Adrenal gland (tissue), 12 donors: ENCODE data around the gene RBFOX1. TPM values are rescaled to one million over a fixed set of nuclear protein-coding genes. Genes with fewer than 3 reads are reported as not detected.

Source experiments
- DNase-seq, 7 donors: peaks; one replicate each; pipeline ENCODE4 v3.0.0-alpha.2; 2019 to 2020
- H3K27ac ChIP-seq, 5 donors: fragments of 200-600 bp; sonication (generic) in 4 of 5; 1 replicate in 3 of 5; 2 replicates in 2 of 5; pipeline versions ENCODE4 v1.5.1 to v1.8.0; 2016 to 2020; ENCODE audit warnings: mild to moderate bottlenecking in 1 of 5
- H3K27me3 ChIP-seq: fragments of 200-600 bp; 2 replicates; pipeline ENCODE4 v1.8.0; 2021
- H3K36me3 ChIP-seq, 2 donors: fragments of 200-600 bp; replicated peaks in 1 of 2; 1 replicate in 1 of 2; 2 replicates in 1 of 2; pipeline versions ENCODE4 v1.5.1 to v1.8.0; 2018 to 2022
- H3K4me1 ChIP-seq, 2 donors: fragments of 200-600 bp; replicated peaks in 1 of 2; 1 replicate in 1 of 2; 2 replicates in 1 of 2; pipeline versions ENCODE4 v1.5.1 to v1.8.0; 2018 to 2021
- H3K4me3 ChIP-seq, 4 donors: fragments of 200-600 bp; sonication (generic) in 3 of 4; one replicate each; pipeline ENCODE4 v1.5.1; 2016 to 2018
- H3K9me3 ChIP-seq, 3 donors: fragments of 200-600 bp; sonication (generic) in 1 of 3; replicated peaks in 1 of 3; 1 replicate in 2 of 3; 2 replicates in 1 of 3; pipeline versions ENCODE4 v1.5.1 to v1.8.0; 2016 to 2021
- CTCF ChIP-seq, 6 experiments: fragments of 450-650 bp in 4 of 6; fragments of 200-600 bp in 2 of 6; sonication (generic) in 1 of 6; IDR thresholded peaks; 1 replicate in 5 of 6; 2 replicates in 1 of 6; pipeline versions ENCODE4 v1.5.1 to v1.8.0; 2016 to 2021; ENCODE audit warnings: antibody characterized with exemption in 6 of 6, mild to moderate bottlenecking in 2 of 6, moderate library complexity in 1 of 6
- POLR2A ChIP-seq, 2 donors: fragments of 450-650 bp; IDR thresholded peaks; one replicate each; pipeline ENCODE4 v1.6.1; 2017; ENCODE audit warnings: antibody characterized with exemption in 2 of 2, mild to moderate bottlenecking in 2 of 2, moderate library complexity in 1 of 2
- WGBS, 4 donors: extraction: QIAGEN DNeasy Blood & Tissue Kit in 2 of 4; methylation state at CpG; one replicate each; pipeline versions ENCODE4 v1.1.5 to v1.1.7; 2013 to 2017; 5-methylcytosine and 5-hydroxymethylcytosine counted together
- intact Hi-C, 2 donors: fragments of 100-400 bp; cut with DNase I; formaldehyde crosslinking; loops; one replicate each; pipeline versions ENCODE4 v1.14.1 to v1.15.0; 2022 to 2023
- polyA plus RNA-seq, 3 donors: library from polyadenylated mRNA; stranded (reverse); fragments of 200-250 nt in 2 of 3; fragments of 350-450 nt in 1 of 3; fragmentation: Illumina TruSeq in 1 of 3; extraction: RNeasy Lipid Tissue Mini Kit (QIAGEN cat#74804) in 1 of 3; gene quantifications; one replicate each; pipeline ENCODE4 v1.2.3, GENCODE V29; 2013 to 2014
- total RNA-seq, 9 donors: library from RNA; depleted of rRNA in 4 of 9; stranded (reverse); fragments of >200 nt in 4 of 9; fragments of 120-200 nt in 1 of 9; fragmentation: NEBNext Ultra II Directional in 1 of 9; extraction: Animal tissue kit (Norgen Biotek cat#: 25700) in 1 of 9; gene quantifications; one replicate each; pipeline versions ENCODE4 v1.1.0 to v1.2.4, GENCODE V29; 2013 to 2023
- donor health status: healthy with polysubstance abuse.
- donor health status: Bipolar disorder and iron deficiency.
- donor health status: DM: yes; HTN: yes; CAD: no.
- donor health status: DM: no; HTN: no; CAD: no.
- donor health status: DM: no; HTN: no; CAD: no.
- donor health status: DM: yes; HTN: yes; CAD: no.

Gene RBFOX1
- total and polyA plus RNA-seq, 12 donors, result 0.19 to 6.3 (median 0.71) TPM; not detected in 4

GRCh38 chr16:7709186-7709585 is 376.5 kb downstream of the RBFOX1 start:
- 73 to 92% (median 81%) methylated on average over 2 to 3 of the region's 3 CpGs for WGBS, 4 donors
- TF ChIP-seq POLR2A (IDR thresholded peaks at IDR 0.05) (no peak), CTCF (IDR thresholded peaks at IDR 0.05) (no peak)
- Histone ChIP-seq H3K9me3 (no peaks in the 10 kb centered on the region), H3K36me3 (no peaks in the 10 kb centered on the region), H3K27me3 (no peaks in the 10 kb centered on the region), H3K4me1 (no peaks in the 10 kb centered on the region), H3K27ac (no peak overlapping the region), H3K4me3 (no peak overlapping the region)
- intact Hi-C loops, result no loop called here
- DNase-seq, result no peak

DNA sequence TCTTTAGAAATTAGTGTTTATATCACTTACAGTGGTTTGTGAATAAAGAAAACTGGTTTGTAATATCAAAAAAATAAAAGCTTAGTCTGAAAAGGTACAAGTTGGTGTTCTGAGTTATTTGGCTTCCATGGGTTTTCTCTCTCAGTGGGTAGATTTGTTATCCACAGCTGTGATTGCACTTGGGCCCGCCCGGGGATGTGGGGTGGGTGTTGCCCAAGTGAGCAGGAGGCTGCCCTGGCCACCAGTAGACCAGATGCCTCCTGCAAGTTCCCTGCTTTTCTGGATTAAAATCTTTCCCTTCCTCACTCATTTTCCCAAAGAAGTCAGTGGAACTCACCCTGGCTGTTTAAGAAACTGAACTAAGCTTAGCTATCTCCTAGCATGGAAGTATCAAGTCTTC is 380.6 kb downstream of the RBFOX1 start:
- no peaks in the 10 kb centered on the region for H3K4me1 ChIP-seq
- no peak overlapping the region for H3K4me3 ChIP-seq
- no peaks in the 10 kb centered on the region for H3K27me3 ChIP-seq
- no peak for DNase-seq
- WGBS, 4 donors, result 53 to 72% (median 59%) methylated on average over 2 of the region's 2 CpGs
- intact Hi-C loops, result no loop called here
- no peak for TF ChIP-seq CTCF (IDR thresholded peaks at IDR 0.05)
- no peak for TF ChIP-seq POLR2A (IDR thresholded peaks at IDR 0.05)
- no peaks in the 10 kb centered on the region for H3K36me3 ChIP-seq
- H3K27ac ChIP-seq, result no peak overlapping the region
- H3K9me3 ChIP-seq, result no peaks in the 10 kb centered on the region

DNA sequence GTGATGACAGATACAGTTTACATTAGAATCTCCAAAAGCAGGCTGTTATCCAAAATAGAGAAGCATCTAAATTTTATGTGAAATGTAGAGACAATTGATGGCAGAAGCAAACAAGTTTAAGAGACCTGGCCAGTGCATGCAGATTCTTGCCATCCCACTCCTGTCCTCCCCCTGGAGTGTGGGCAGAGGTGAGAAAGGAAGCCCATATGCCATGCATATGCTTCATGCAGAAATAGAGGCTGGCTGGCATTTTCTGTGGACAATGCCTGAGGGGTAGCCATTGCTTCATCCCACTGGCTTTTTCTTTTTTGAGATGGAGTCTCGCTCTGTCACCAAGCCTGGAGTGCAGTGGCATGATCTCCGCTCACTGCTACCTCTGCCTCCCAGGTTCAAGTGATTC is 382.1 kb downstream of the RBFOX1 start:
- TF ChIP-seq POLR2A (IDR thresholded peaks at IDR 0.05) (no peak), CTCF (IDR thresholded peaks at IDR 0.05) (no peak)
- no peaks in the 10 kb centered on the region for H3K4me1 ChIP-seq
- H3K9me3 ChIP-seq, result no peaks in the 10 kb centered on the region
- intact Hi-C loops, result no loop called here
- 73 to 94% (median 85%) methylated on average over 2 of the region's 2 CpGs for WGBS, 4 donors
- no peaks in the 10 kb centered on the region for H3K27me3 ChIP-seq
- no peak for DNase-seq
- no peaks in the 10 kb centered on the region for H3K36me3 ChIP-seq
- no peak overlapping the region for H3K27ac ChIP-seq
- no peak overlapping the region for H3K4me3 ChIP-seq

GRCh38 chr16:7716660-7717550 is 384.3 kb downstream of the RBFOX1 start:
- TF ChIP-seq POLR2A (IDR thresholded peaks at IDR 0.05) (no peak), CTCF (IDR thresholded peaks at IDR 0.05) (no peak)
- intact Hi-C loops, result no loop called here
- no peak overlapping the region for H3K27ac ChIP-seq
- no peaks in the 10 kb centered on the region for H3K9me3 ChIP-seq
- no peaks in the 10 kb centered on the region for H3K4me1 ChIP-seq
- no peaks in the 10 kb centered on the region for H3K27me3 ChIP-seq
- H3K4me3 ChIP-seq, result no peak overlapping the region
- WGBS, 4 donors, result 48 to 50% (median 49%) methylated on average over 17 to 18 of the region's 18 CpGs
- DNase-seq, result no peak
- H3K36me3 ChIP-seq, result no peaks in the 10 kb centered on the region
